GM23248 (cell line): ENCODE data around the gene TGM6.

Experiments
- EZH2 ChIP-seq: fragments of 200-600 bp; sonication (generic); IDR thresholded peaks from 2 replicates; pipeline ENCODE4 v1.6.1; 2018; ENCODE audit warnings: antibody characterized with exemption, mild to moderate bottlenecking; ENCODE audit not compliant: insufficient read depth, poor library complexity, severe bottlenecking
- EZH2phosphoT487 ChIP-seq: fragments of 200-600 bp; sonication (generic); IDR thresholded peaks from 2 replicates; pipeline ENCODE4 v1.6.1; 2018; ENCODE audit warnings: antibody characterized with exemption, moderate library complexity, mild to moderate bottlenecking, low read depth; ENCODE audit not compliant: insufficient read depth

DNA sequence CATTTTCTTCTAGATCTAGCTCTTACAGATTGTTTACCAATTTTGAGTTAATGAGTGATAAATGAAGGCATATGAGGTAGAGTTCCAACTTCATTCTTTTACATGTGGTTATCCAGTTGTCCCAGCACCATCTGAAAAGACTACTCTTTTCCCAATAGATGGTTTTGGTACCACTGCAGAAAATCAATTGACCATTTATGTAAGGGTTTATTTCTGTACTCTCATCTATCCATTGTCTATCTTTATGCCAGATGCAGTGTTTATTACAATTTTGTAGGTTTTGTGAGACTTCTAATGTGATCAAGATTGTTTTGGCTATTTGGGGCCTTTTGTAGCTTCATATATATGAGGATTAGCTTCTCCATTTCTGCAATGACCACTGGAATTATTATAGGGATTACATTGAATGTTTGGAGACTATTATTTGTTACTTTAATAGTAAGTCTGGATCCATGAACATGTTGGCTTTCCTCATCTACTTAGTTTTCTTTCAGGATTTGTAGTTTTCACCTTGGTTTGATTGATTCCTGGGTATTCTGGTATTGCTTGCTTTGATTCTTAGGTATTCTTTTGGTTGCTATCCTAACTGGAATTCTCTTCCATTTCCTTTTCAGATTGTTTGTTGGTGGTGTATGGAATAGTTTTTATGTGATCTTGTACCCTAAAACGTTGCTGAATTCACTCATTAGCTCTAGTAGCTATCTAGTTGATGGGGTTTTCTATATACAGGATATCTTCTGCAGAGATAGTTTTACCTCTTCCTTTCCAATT, 79.5 kb downstream of the TGM6 start:
- TF ChIP-seq EZH2, result no peak
- no peak for TF ChIP-seq EZH2phosphoT487
